Mesenchymal stem cell (in vitro differentiated cells and primary cell): ENCODE measurements around the gene RRP36.
A peak's percentile ranks its signal among the peaks of the same experiment; 100 is the strongest.

Experiments used
- DNase-seq: peaks from one replicate; pipeline ENCODE4 v3.0.0-alpha.2; 2013
- H2AFZ ChIP-seq: one replicate; pipeline ENCODE4 v1.6.1; 2013; ENCODE audit warnings: low read depth, mild to moderate bottlenecking, control low read depth, inconsistent platforms, low read length, moderate library complexity
- H2AK5ac ChIP-seq: 2 replicates; pipeline ENCODE4 v1.6.1; 2013; ENCODE audit warnings: low read length, moderate library complexity, mild to moderate bottlenecking, inconsistent platforms; ENCODE audit not compliant: severe bottlenecking
- H2BK120ac ChIP-seq: one replicate; pipeline ENCODE4 v1.6.1; 2013; ENCODE audit warnings: low read depth, mild to moderate bottlenecking, inconsistent platforms, low read length, moderate library complexity
- H2BK12ac ChIP-seq, 2 experiments: one replicate each; pipeline ENCODE4 v1.6.1; 2013; ENCODE audit warnings: inconsistent platforms in 2 of 2, low read length in 2 of 2, mild to moderate bottlenecking in 2 of 2, moderate library complexity in 2 of 2, control low read depth in 1 of 2
- H2BK15ac ChIP-seq: one replicate; pipeline ENCODE4 v1.6.1; 2013; ENCODE audit warnings: mild to moderate bottlenecking, low read depth, inconsistent platforms; ENCODE audit not compliant: poor library complexity, severe bottlenecking
- H2BK5ac ChIP-seq: 2 replicates; pipeline ENCODE4 v1.6.1; 2013; ENCODE audit warnings: low read depth, mild to moderate bottlenecking, low read length, control low read depth, inconsistent platforms; ENCODE audit not compliant: poor library complexity, severe bottlenecking
- H3K14ac ChIP-seq, 2 experiments: one replicate each; pipeline ENCODE4 v1.6.1; 2013; ENCODE audit warnings: inconsistent platforms in 2 of 2, low read length in 2 of 2, control low read depth in 1 of 2, mild to moderate bottlenecking in 1 of 2, moderate library complexity in 1 of 2
- H3K18ac ChIP-seq, 2 experiments: one replicate each; pipeline ENCODE4 v1.6.1; 2013; ENCODE audit warnings: inconsistent platforms in 2 of 2, low read length in 2 of 2, control low read depth in 1 of 2, low read depth in 1 of 2, mild to moderate bottlenecking in 1 of 2
- H3K23ac ChIP-seq, 2 experiments: one replicate each; pipeline ENCODE4 v1.6.1; 2013; ENCODE audit warnings: inconsistent platforms in 2 of 2, low read length in 2 of 2, mild to moderate bottlenecking in 2 of 2, moderate library complexity in 2 of 2, control low read depth in 1 of 2
- H3K27ac ChIP-seq: 2 replicates; pipeline ENCODE4 v1.5.1; 2013; ENCODE audit warnings: mild to moderate bottlenecking, moderate library complexity, low read length, control low read depth, inconsistent platforms; ENCODE audit not compliant: poor library complexity, severe bottlenecking
- H3K27me3 ChIP-seq, 2 experiments: 2 replicates each; pipeline versions ENCODE4 v1.6.1 to v1.7.0; 2013; ENCODE audit warnings: low read length in 2 of 2, mild to moderate bottlenecking in 2 of 2, moderate library complexity in 2 of 2, control low read depth in 1 of 2, inconsistent platforms in 1 of 2; ENCODE audit not compliant: control insufficient read depth in 1 of 2, insufficient read depth in 1 of 2
- H3K36me3 ChIP-seq, 2 experiments: 2 replicates each; pipeline versions ENCODE4 v1.6.1 to v1.7.0; 2013; ENCODE audit warnings: low read length in 2 of 2, control low read depth in 1 of 2, inconsistent platforms in 1 of 2, low read depth in 1 of 2, mild to moderate bottlenecking in 1 of 2; ENCODE audit not compliant: insufficient read depth in 2 of 2, control insufficient read depth in 1 of 2
- H3K4ac ChIP-seq, 2 experiments: one replicate each; pipeline ENCODE4 v1.6.1; 2013; ENCODE audit warnings: inconsistent platforms in 2 of 2, low read length in 2 of 2, mild to moderate bottlenecking in 2 of 2, moderate library complexity in 2 of 2, control low read depth in 1 of 2, low read depth in 1 of 2
- H3K4me1 ChIP-seq: 2 replicates; pipeline ENCODE4 v1.6.1; 2013; ENCODE audit warnings: low read depth, low read length, control low read depth; ENCODE audit not compliant: control insufficient read depth, insufficient read depth
- H3K4me2 ChIP-seq: 2 replicates; pipeline ENCODE4 v1.6.1; 2013; ENCODE audit warnings: low read length, mild to moderate bottlenecking, inconsistent platforms; ENCODE audit not compliant: poor library complexity, severe bottlenecking
- H3K4me3 ChIP-seq, 2 experiments: 2 replicates each; pipeline versions ENCODE4 v1.5.1 to v1.7.0; 2013; ENCODE audit warnings: low read length in 2 of 2, mild to moderate bottlenecking in 2 of 2, control low read depth in 1 of 2, low read depth in 1 of 2; ENCODE audit not compliant: insufficient read depth in 1 of 2
- H3K79me1 ChIP-seq: replicated peaks from 2 replicates; pipeline ENCODE4 v1.6.1; 2013; ENCODE audit warnings: mild to moderate bottlenecking, control low read depth, low read length, inconsistent platforms; ENCODE audit not compliant: poor library complexity, severe bottlenecking
- H3K9ac ChIP-seq: 2 replicates; pipeline ENCODE4 v1.7.0; 2013; ENCODE audit warnings: mild to moderate bottlenecking, low read length, moderate library complexity
- H3K9me3 ChIP-seq: 2 replicates; pipeline ENCODE4 v1.7.0; 2013; ENCODE audit warnings: mild to moderate bottlenecking, low read length; ENCODE audit not compliant: control insufficient read depth
- H4K8ac ChIP-seq: one replicate; pipeline ENCODE4 v1.6.1; 2013; ENCODE audit warnings: inconsistent platforms, mild to moderate bottlenecking, low read length, moderate library complexity
- H4K91ac ChIP-seq: one replicate; pipeline ENCODE4 v1.6.1; 2013; ENCODE audit warnings: mild to moderate bottlenecking, low read length, inconsistent platforms
- WGBS: methylation state at CpG from one replicate; pipeline ENCODE4 v1.1.7; 2013; ENCODE audit warnings: mixed read lengths; 5-methylcytosine and 5-hydroxymethylcytosine counted together

RRP36 gene

DNA sequence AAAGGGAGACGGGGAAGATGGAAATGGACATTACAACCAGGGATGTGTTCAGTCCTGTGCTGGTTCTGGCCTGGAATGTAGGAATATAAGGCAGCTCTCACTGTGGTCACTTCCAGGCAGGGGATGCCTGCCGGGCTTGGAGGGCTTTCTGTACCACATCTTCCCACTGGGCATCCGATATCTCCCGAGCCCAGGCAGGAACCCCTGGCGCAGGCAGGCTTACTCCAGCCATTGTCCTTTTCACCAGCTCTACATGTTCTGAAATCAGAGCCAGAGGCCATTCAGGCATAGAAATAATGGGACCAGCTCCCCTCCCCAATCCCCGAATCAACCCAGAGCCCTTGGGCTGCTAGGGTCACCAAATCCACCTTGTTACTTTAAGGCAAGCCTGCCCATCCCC, 9.1 kb upstream of the RRP36 start:
- H2AFZ ChIP-seq: no peak overlapping the region
- no peak overlapping the region for H3K14ac ChIP-seq
- H3K4me1 ChIP-seq: peaks cover 27% of the 10 kb centered on the region
- H3K4me3 ChIP-seq: peak overlapping the region in 1 of 2 experiments; percentile 92
- H3K4me2 ChIP-seq: no peak overlapping the region
- H3K23ac ChIP-seq: no peak overlapping the region
- H3K27ac ChIP-seq: no peak overlapping the region
- no peak overlapping the region for H2AK5ac ChIP-seq
- H3K18ac ChIP-seq: no peak overlapping the region
- H2BK15ac ChIP-seq: no peak overlapping the region
- DNase-seq: no peak
- no peak overlapping the region for H4K91ac ChIP-seq
- H3K9me3 ChIP-seq: no peaks in the 10 kb centered on the region
- no peak overlapping the region for H3K4ac ChIP-seq
- H3K36me3 ChIP-seq: peaks cover 61 to 63% of the 10 kb centered on the region in 2 experiments
- peaks cover 29% of the 10 kb centered on the region for H3K79me1 ChIP-seq
- H2BK12ac ChIP-seq: no peak overlapping the region
- H2BK5ac ChIP-seq: no peak overlapping the region
- H4K8ac ChIP-seq: no peak overlapping the region
- H3K27me3 ChIP-seq: no peaks in the 10 kb centered on the region
- H2BK120ac ChIP-seq: no peak overlapping the region
- H3K9ac ChIP-seq: peak overlapping the region; percentile 92
- WGBS: 91% methylated on average over 6 of the region's 6 CpGs

DNA sequence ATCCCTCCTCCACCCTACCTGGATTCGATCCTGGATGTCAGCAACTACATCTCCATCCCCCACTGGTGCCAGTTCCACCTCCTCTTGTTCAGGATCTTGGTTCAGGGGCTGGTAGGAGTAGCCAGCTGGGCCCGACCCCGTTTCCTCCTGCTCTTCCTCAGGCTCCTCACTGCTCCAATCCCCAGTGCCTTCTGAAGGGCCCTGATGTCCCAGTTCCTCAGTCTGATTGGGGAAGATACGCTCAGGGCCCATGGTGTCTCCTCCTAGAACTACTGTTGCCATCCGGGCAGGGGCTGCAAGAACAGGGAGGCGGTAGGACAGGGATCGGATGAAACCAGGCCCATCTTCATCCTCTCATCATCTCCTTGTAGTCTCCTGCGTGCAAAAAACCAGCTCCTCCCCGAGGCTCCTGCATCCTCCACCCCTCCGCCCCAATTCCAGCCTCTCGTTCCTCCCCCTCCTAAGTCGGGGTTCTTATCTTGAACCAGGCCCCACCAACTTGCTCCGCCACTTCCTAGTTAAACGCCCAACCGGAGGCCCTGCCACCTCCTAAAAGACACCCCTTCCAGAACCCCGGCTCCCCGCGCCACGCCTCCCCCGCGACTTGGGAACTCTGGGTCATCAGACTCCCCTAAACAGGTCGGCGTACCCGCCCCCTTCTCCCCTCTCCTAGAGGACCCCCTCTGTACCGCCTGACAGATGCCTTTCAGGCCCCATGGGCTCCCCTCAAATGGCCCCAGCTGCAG, 8.2 kb upstream of the RRP36 start:
- Histone ChIP-seq H3K23ac (no peak overlapping the region), H3K4me1 (peaks cover 29% of the 10 kb centered on the region), H3K27ac (peak overlapping the region; percentile 10), H3K9me3 (no peaks in the 10 kb centered on the region), H2AFZ (peak overlapping the region; percentile 18), H3K27me3 (no peaks in the 10 kb centered on the region), H3K4ac (no peak overlapping the region), H2BK5ac (no peak overlapping the region), H3K14ac (peak overlapping the region in 1 of 2 experiments; percentile 82), H2BK120ac (peak overlapping the region; percentile 9), H2BK15ac (peak overlapping the region; percentile 31), H4K8ac (no peak overlapping the region), H3K4me3 (peak overlapping the region; percentile 68 to 92), H4K91ac (no peak overlapping the region), H2BK12ac (no peak overlapping the region), H2AK5ac (no peak overlapping the region), H3K4me2 (peak overlapping the region; percentile 79), H3K36me3 (peaks cover 63% of the 10 kb centered on the region in 2 experiments), H3K18ac (peak overlapping the region in 1 of 2 experiments; percentile 54), H3K9ac (peak overlapping the region; percentile 92), H3K79me1 (peaks cover 33% of the 10 kb centered on the region)
- peak; percentile 32 for DNase-seq
- WGBS: 7% methylated on average over 25 of the region's 25 CpGs

- H4K91ac ChIP-seq: peak within 1 kb of the TSS; percentile 95
- peak within 1 kb of the TSS in 1 of 2 experiments; percentile 75 for H3K23ac ChIP-seq
- H3K9ac ChIP-seq: peak within 1 kb of the TSS; percentile 99
- peak within 1 kb of the TSS in 1 of 2 experiments; percentile 91 for H3K14ac ChIP-seq
- peak within 1 kb of the TSS; percentile 93 to 100 for H3K4me3 ChIP-seq
- peaks cover 29% of the 10 kb centered on the region for H3K4me1 ChIP-seq
- peak within 1 kb of the TSS; percentile 77 to 83 for H3K4ac ChIP-seq
- peak within 1 kb of the TSS; percentile 95 for H4K8ac ChIP-seq
- under 1% methylated on average over 51 of the region's 51 CpGs for WGBS
- H3K27me3 ChIP-seq: no peaks in the 10 kb centered on the region
- no peak within 1 kb of the TSS for H2BK12ac ChIP-seq
- H2AFZ ChIP-seq: peak within 1 kb of the TSS; percentile 18
- H3K27ac ChIP-seq: peak within 1 kb of the TSS; percentile 72
- peak within 1 kb of the TSS; percentile 31 for H2BK15ac ChIP-seq
- peak; percentile 100 for DNase-seq
- peak within 1 kb of the TSS; percentile 83 to 97 for H3K18ac ChIP-seq
- H3K36me3 ChIP-seq: peaks cover 62 to 63% of the 10 kb centered on the region in 2 experiments
- H2AK5ac ChIP-seq: peak within 1 kb of the TSS; percentile 86
- H3K4me2 ChIP-seq: peak within 1 kb of the TSS; percentile 84
- H3K79me1 ChIP-seq: peaks cover 31% of the 10 kb centered on the region
- H2BK120ac ChIP-seq: peak within 1 kb of the TSS; percentile 89
- peak within 1 kb of the TSS; percentile 53 for H2BK5ac ChIP-seq
- H3K9me3 ChIP-seq: no peaks in the 10 kb centered on the region
Observed at GRCh38 chr6:43013843-43014433, 7.5 kb upstream of the RRP36 start, which contains the start of the genes KLHDC3 and MEA1. Gene KLHDC3, plus strand, starts transcription at chr6:43014249. Its CDS starts 2,944 bp downstream, at chr6:43017193. Gene MEA1, minus strand, starts transcription at chr6:43013946. Its CDS starts 133 bp downstream, at chr6:43013813.

DNA sequence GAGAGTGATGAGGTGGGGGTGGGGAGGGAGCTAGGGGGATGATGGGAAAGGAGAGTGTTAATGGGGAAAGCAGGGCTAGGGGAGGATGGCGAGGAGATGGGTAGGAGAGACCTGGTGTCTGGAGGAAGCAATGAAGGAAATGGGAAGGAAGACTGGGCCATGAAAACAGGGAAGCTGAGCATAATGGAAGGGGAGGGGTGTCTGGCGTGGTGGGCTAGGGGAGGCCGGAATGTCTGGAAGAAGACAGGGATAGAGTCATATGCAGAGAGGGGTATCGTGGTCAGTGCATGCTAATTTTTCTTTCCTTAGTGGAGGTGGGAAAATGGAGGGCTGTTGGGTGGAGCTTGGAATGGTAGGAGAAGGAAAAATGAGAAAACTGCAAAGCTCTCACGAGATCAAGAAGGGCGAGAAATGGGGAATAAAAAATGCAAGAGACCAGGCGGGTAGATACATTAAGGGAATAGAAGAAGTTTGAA, 7.0 kb upstream of the RRP36 start:
- H3K23ac ChIP-seq: peak overlapping the region in 1 of 2 experiments; percentile 75
- no peak overlapping the region for H2BK15ac ChIP-seq
- H3K27ac ChIP-seq: peak overlapping the region; percentile 72
- peak overlapping the region; percentile 77 to 83 for H3K4ac ChIP-seq
- H3K36me3 ChIP-seq: peaks cover 60 to 63% of the 10 kb centered on the region in 2 experiments
- peak; percentile 63 for DNase-seq
- H3K4me2 ChIP-seq: peak overlapping the region; percentile 84
- 2% methylated on average over 7 of the region's 7 CpGs for WGBS
- H2AK5ac ChIP-seq: peak overlapping the region; percentile 86
- peak overlapping the region; percentile 85 for H4K91ac ChIP-seq
- H3K9me3 ChIP-seq: no peaks in the 10 kb centered on the region
- peak overlapping the region in 1 of 2 experiments; percentile 91 for H3K14ac ChIP-seq
- peaks cover 31% of the 10 kb centered on the region for H3K79me1 ChIP-seq
- H3K9ac ChIP-seq: peak overlapping the region; percentile 99
- peak overlapping the region; percentile 75 to 97 for H3K18ac ChIP-seq
- H3K4me3 ChIP-seq: peak overlapping the region; percentile 93 to 100
- peak overlapping the region; percentile 53 for H2BK5ac ChIP-seq
- peaks cover 29% of the 10 kb centered on the region for H3K4me1 ChIP-seq
- peak overlapping the region; percentile 95 for H4K8ac ChIP-seq
- peak overlapping the region; percentile 89 for H2BK120ac ChIP-seq
- H2AFZ ChIP-seq: no peak overlapping the region
- H3K27me3 ChIP-seq: no peaks in the 10 kb centered on the region
- H2BK12ac ChIP-seq: no peak overlapping the region
